CD14-positive monocyte (primary cell): ENCODE measurements around the gene ALOX12B. TPM values are rescaled to one million over a fixed set of nuclear protein-coding genes. Genes with fewer than 3 reads are reported as not detected.

Source experiments
- DNase-seq, 3 donors: peaks; one replicate each; pipeline ENCODE4 v3.0.0-alpha.2; 2011 to 2022
- H2AFZ ChIP-seq: 2 replicates; pipeline ENCODE4 v1.6.0; 2012; ENCODE audit warnings: mild to moderate bottlenecking, low read depth, low read length, inconsistent platforms; ENCODE audit not compliant: insufficient read depth, poor library complexity, severe bottlenecking
- H3K27ac ChIP-seq, 2 donors: 1 replicate in 1 of 2; 2 replicates in 1 of 2; pipeline ENCODE4 v1.5.1; 2012 to 2013; ENCODE audit warnings: low read length in 2 of 2, control low read depth in 1 of 2, inconsistent platforms in 1 of 2, low read depth in 1 of 2, mild to moderate bottlenecking in 1 of 2
- H3K27me3 ChIP-seq, 2 donors: one replicate each; pipeline versions ENCODE4 v1.6.0 to v1.6.1; 2011 to 2013; ENCODE audit warnings: low read length in 2 of 2; ENCODE audit not compliant: control insufficient read depth in 2 of 2, insufficient read depth in 2 of 2
- H3K36me3 ChIP-seq, 2 donors: replicated peaks in 1 of 2; 1 replicate in 1 of 2; 2 replicates in 1 of 2; pipeline versions ENCODE4 v1.5.1 to v1.6.1; 2012 to 2013; ENCODE audit warnings: low read length in 2 of 2, control low read depth in 1 of 2, inconsistent platforms in 1 of 2, mild to moderate bottlenecking in 1 of 2; ENCODE audit not compliant: insufficient read depth in 2 of 2, control insufficient read depth in 1 of 2
- H3K4me1 ChIP-seq, 2 donors: 1 replicate in 1 of 2; 2 replicates in 1 of 2; pipeline versions ENCODE4 v1.5.1 to v1.6.1; 2012 to 2013; ENCODE audit warnings: low read length in 2 of 2, control low read depth in 1 of 2, inconsistent platforms in 1 of 2, mild to moderate bottlenecking in 1 of 2, moderate library complexity in 1 of 2; ENCODE audit not compliant: insufficient read depth in 2 of 2, control insufficient read depth in 1 of 2
- H3K4me2 ChIP-seq: replicated peaks from 2 replicates; pipeline ENCODE3; 2012; ENCODE audit warnings: low read length, moderate library complexity, mild to moderate bottlenecking; ENCODE audit not compliant: poor library complexity, severe bottlenecking; ENCODE audit errors: extremely low read depth
- H3K4me3 ChIP-seq, 3 experiments: fragments of 200-600 bp in 1 of 3; sonication (generic) in 1 of 3; replicated peaks in 1 of 3; 1 replicate in 2 of 3; 2 replicates in 1 of 3; pipeline ENCODE4 v1.5.1; 2011 to 2013; ENCODE audit warnings: low read length in 3 of 3, mild to moderate bottlenecking in 3 of 3, control low read depth in 2 of 3, low read depth in 2 of 3, inconsistent platforms in 1 of 3, moderate library complexity in 1 of 3
- H3K79me2 ChIP-seq: 2 replicates; pipeline ENCODE4 v1.6.0; 2012; ENCODE audit warnings: mild to moderate bottlenecking, control low read depth, inconsistent platforms, low read length, moderate library complexity; ENCODE audit not compliant: insufficient read depth
- H3K9ac ChIP-seq: 2 replicates; pipeline ENCODE4 v1.6.0; 2017; ENCODE audit warnings: low read length, mild to moderate bottlenecking; ENCODE audit not compliant: insufficient read depth, poor library complexity, severe bottlenecking
- H3K9me3 ChIP-seq, 2 donors: replicated peaks in 1 of 2; 1 replicate in 1 of 2; 2 replicates in 1 of 2; pipeline versions ENCODE4 v1.5.1 to v1.6.1; 2012 to 2013; ENCODE audit warnings: low read length in 2 of 2, control low read depth in 1 of 2; ENCODE audit not compliant: control insufficient read depth in 1 of 2, insufficient read depth in 1 of 2
- H4K20me1 ChIP-seq: 2 replicates; pipeline ENCODE4 v1.6.0; 2012; ENCODE audit warnings: mild to moderate bottlenecking, low read length, control low read depth, moderate library complexity; ENCODE audit not compliant: insufficient read depth
- H3K27ac Mint-ChIP-seq, 7 donors: one replicate each; pipeline ENCODE4 v1.8.0; 2020; ENCODE audit warnings: mild to moderate bottlenecking in 7 of 7, mixed read lengths in 7 of 7, moderate library complexity in 6 of 7, inconsistent platforms in 2 of 7
- H3K27me3 Mint-ChIP-seq, 3 donors: one replicate each; pipeline ENCODE4 v1.8.0; 2021 to 2022; ENCODE audit warnings: low read depth in 3 of 3, mild to moderate bottlenecking in 3 of 3, mixed read lengths in 3 of 3, moderate library complexity in 3 of 3, inconsistent platforms in 1 of 3
- H3K36me3 Mint-ChIP-seq, 2 donors: one replicate each; pipeline ENCODE4 v1.8.0; 2020; ENCODE audit warnings: mixed read lengths in 2 of 2, inconsistent platforms in 1 of 2, mild to moderate bottlenecking in 1 of 2
- H3K4me1 Mint-ChIP-seq: one replicate; pipeline ENCODE4 v1.8.0; 2020; ENCODE audit warnings: mild to moderate bottlenecking, mixed read lengths
- H3K4me3 Mint-ChIP-seq, 2 donors: one replicate each; pipeline ENCODE4 v1.8.0; 2020; ENCODE audit warnings: mild to moderate bottlenecking in 2 of 2, mixed read lengths in 2 of 2, moderate library complexity in 1 of 2
- H3K9me3 Mint-ChIP-seq, 7 donors: one replicate each; pipeline ENCODE4 v1.8.0; 2020 to 2022; ENCODE audit warnings: mixed read lengths in 7 of 7, mild to moderate bottlenecking in 6 of 7, moderate library complexity in 6 of 7, inconsistent platforms in 2 of 7
- WGBS: methylation state at CpG from one replicate; pipeline ENCODE4 v1.1.5; 2013; ENCODE audit warnings: missing lambda C conversion rate; ENCODE audit not compliant: insufficient coverage; 5-methylcytosine and 5-hydroxymethylcytosine counted together
- intact Hi-C, 2 donors: fragments of 100-400 bp; cut with micrococcal nuclease; formaldehyde crosslinking; loops; one replicate each; pipeline versions ENCODE4 v1.15.0 to v1.15.1; 2023
- polyA plus RNA-seq, 3 donors: library from polyadenylated mRNA; depleted of rRNA in 1 of 3; unstranded in 2 of 3; stranded (reverse) in 1 of 3; fragments of 300-500 nt in 2 of 3; fragments of >200 nt in 1 of 3; fragmentation: Illumina TruSeq in 2 of 3; gene quantifications; 1 replicate in 2 of 3; 2 replicates in 1 of 3; pipeline ENCODE4 v1.2.3, GENCODE V29; 2012 to 2021
- TF ChIP-seq, protein P1 (sequence below): fragments of 200-600 bp; IDR thresholded peaks from one replicate; pipeline ENCODE4 v1.8.0; 2022; ENCODE audit warnings: antibody characterized with exemption, mild to moderate bottlenecking

The ALOX12B gene
- polyA plus RNA-seq, 3 donors = not detected

DNA sequence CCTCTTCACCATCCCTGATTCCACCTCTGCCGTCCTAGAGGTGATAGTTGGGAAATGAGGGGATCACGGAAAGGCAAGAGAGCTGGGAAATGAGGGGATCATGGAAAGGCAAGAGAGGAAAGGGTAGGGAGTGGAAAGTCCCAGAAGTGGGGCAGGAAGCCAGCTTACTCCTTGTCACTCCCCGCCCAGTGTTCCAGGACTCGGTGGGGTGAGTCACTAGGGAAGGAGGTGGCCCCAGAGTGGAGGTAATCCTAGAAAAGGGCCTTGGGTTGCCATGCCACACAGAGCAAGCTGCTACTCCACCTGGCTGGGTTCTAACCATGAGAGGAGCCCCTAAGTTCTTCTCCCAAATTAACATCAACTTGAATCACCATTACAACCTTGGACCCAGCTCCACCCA lies 16.0 kb upstream of the ALOX12B start:
- no peak overlapping the region for H3K4me3 Mint-ChIP-seq
- Histone ChIP-seq H3K27ac (no peak overlapping the region), H3K9ac (no peak overlapping the region), H3K27me3 (no peaks in the 10 kb centered on the region), H3K4me3 (no peak overlapping the region), H3K79me2 (no peaks in the 10 kb centered on the region), H2AFZ (no peak overlapping the region), H3K9me3 (no peaks in the 10 kb centered on the region), H3K4me1 (no peaks in the 10 kb centered on the region), H3K36me3 (no peaks in the 10 kb centered on the region), H4K20me1 (no peaks in the 10 kb centered on the region), H3K4me2 (no peak overlapping the region)
- intact Hi-C loops = loop anchor here in 1 of 2 donors (5.0 kb wide), 1 partner anchor 36 kb away; no protein-coding TSS in a partner anchor
- H3K4me1 Mint-ChIP-seq = peaks cover 6% of the 10 kb centered on the region
- H3K36me3 Mint-ChIP-seq = no peaks in the 10 kb centered on the region
- H3K9me3 Mint-ChIP-seq = no peaks in the 10 kb centered on the region
- TF ChIP-seq, protein P1, sequence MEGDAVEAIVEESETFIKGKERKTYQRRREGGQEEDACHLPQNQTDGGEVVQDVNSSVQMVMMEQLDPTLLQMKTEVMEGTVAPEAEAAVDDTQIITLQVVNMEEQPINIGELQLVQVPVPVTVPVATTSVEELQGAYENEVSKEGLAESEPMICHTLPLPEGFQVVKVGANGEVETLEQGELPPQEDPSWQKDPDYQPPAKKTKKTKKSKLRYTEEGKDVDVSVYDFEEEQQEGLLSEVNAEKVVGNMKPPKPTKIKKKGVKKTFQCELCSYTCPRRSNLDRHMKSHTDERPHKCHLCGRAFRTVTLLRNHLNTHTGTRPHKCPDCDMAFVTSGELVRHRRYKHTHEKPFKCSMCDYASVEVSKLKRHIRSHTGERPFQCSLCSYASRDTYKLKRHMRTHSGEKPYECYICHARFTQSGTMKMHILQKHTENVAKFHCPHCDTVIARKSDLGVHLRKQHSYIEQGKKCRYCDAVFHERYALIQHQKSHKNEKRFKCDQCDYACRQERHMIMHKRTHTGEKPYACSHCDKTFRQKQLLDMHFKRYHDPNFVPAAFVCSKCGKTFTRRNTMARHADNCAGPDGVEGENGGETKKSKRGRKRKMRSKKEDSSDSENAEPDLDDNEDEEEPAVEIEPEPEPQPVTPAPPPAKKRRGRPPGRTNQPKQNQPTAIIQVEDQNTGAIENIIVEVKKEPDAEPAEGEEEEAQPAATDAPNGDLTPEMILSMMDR = no peak
- WGBS = 100% methylated on average over 1 of the region's 4 CpGs
- H3K27me3 Mint-ChIP-seq = peaks cover 2 to 10% (median 7%) of the 10 kb centered on the region in 3 donors
- DNase-seq = no peak
- H3K27ac Mint-ChIP-seq = peak overlapping the region in 2 of 7 donors; percentile 1 to 44

DNA sequence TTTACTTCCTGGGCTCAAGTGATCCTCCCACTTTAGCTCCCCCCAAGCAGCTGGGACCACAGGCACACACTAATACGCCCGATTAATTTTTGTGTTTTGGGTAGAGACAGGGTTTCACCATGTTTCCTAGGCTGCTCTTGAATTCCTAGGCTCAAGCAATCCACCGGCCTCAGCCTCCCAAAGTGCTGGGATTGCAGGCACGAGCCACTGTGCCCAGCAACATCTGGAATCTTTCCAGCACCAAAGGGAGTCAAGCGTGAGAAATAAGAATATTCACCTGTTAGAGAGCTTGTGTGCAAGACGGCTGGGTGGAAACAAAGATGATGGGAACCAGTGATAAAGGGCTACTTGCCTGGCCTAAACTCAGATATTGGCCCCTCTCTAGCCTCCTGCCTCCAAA lies 14.2 kb upstream of the ALOX12B start:
- TF ChIP-seq, protein P1 = no peak
- H3K27ac Mint-ChIP-seq = no peak overlapping the region
- H3K4me3 ChIP-seq = no peak overlapping the region
- H3K4me3 Mint-ChIP-seq = no peak overlapping the region
- H3K27me3 ChIP-seq = no peaks in the 10 kb centered on the region
- H3K9ac ChIP-seq = no peak overlapping the region
- H3K4me1 ChIP-seq = no peaks in the 10 kb centered on the region
- no peak for DNase-seq
- 97% methylated on average over 4 of the region's 6 CpGs for WGBS
- no peaks in the 10 kb centered on the region for H3K9me3 ChIP-seq
- peaks cover 6% of the 10 kb centered on the region for H3K4me1 Mint-ChIP-seq
- no peaks in the 10 kb centered on the region for H3K36me3 ChIP-seq
- no peaks in the 10 kb centered on the region for H4K20me1 ChIP-seq
- H3K27me3 Mint-ChIP-seq = peaks cover 6 to 8% (median 7%) of the 10 kb centered on the region in 3 donors
- intact Hi-C loops = loop anchor here in 1 of 2 donors (5.0 kb wide), 1 partner anchor 34 kb away; no protein-coding TSS in a partner anchor
- no peak overlapping the region for H3K27ac ChIP-seq
- no peak overlapping the region for H3K4me2 ChIP-seq
- no peaks in the 10 kb centered on the region for H3K9me3 Mint-ChIP-seq
- H3K79me2 ChIP-seq = no peaks in the 10 kb centered on the region
- H2AFZ ChIP-seq = no peak overlapping the region
- no peaks in the 10 kb centered on the region for H3K36me3 Mint-ChIP-seq
